Ishikawa (cell line): ENCODE results near the gene CDC42BPA.

Source experiments
- CREB1 ChIP-seq: IDR thresholded peaks from 2 replicates; pipeline ENCODE4 v1.6.1; 2012; ENCODE audit warnings: low read depth
- EP300 ChIP-seq: IDR thresholded peaks from 2 replicates; pipeline ENCODE4 v1.6.1; 2012; ENCODE audit warnings: borderline replicate concordance
- MAX ChIP-seq: IDR thresholded peaks from 2 replicates; pipeline ENCODE4 v1.6.1; 2012
- NFIC ChIP-seq: IDR thresholded peaks from 2 replicates; pipeline ENCODE4 v1.6.1; 2012
- RAD21 ChIP-seq: IDR thresholded peaks from 2 replicates; pipeline ENCODE4 v1.6.1; 2012; ENCODE audit warnings: low read depth
- REST ChIP-seq: IDR thresholded peaks from 2 replicates; pipeline ENCODE4 v1.6.1; 2012; ENCODE audit warnings: low read depth, mild to moderate bottlenecking
- YY1 ChIP-seq: IDR thresholded peaks from 2 replicates; pipeline ENCODE4 v1.6.1; 2012; ENCODE audit warnings: low read depth
- TF ChIP-seq, protein P1 (sequence below): IDR thresholded peaks from 2 replicates; pipeline ENCODE4 v1.6.1; 2012

DNA sequence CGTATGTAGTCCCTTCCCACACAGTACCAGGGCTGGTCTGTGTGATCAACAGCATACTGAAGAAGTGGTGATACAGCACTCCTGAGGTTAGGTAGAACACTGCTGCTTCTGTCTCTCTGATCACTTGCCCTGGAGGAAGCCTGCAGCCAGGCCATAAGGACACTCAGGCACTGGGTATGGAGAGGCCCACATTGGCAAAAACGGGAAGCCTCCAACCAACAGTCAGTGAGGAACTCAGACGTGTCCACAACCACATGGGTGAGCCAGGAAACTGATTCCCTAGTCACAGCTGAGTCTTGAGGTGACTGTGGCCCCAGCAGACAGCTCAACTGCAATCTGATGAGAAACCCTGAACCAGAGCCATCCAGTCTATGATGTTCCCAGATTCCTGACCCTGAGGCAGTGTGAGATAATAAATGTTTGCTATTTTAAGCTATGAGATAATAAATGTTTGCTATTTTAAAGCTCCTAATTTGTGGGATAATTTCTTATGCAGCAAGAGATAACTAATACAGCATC, 315.7 kb downstream of the CDC42BPA start:
- TF ChIP-seq EP300 (no peak), REST (no peak), NFIC (no peak), RAD21 (no peak), CREB1 (no peak), YY1 (no peak), MAX (no peak)
- TF ChIP-seq, protein P1, sequence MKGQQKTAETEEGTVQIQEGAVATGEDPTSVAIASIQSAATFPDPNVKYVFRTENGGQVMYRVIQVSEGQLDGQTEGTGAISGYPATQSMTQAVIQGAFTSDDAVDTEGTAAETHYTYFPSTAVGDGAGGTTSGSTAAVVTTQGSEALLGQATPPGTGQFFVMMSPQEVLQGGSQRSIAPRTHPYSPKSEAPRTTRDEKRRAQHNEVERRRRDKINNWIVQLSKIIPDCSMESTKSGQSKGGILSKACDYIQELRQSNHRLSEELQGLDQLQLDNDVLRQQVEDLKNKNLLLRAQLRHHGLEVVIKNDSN, result no peak
